GM18951 (cell line): Measurements from ENCODE around the gene LRRC28.

ENCODE experiments used
- POLR2A ChIP-seq: IDR thresholded peaks from 4 replicates; pipeline ENCODE4 v1.6.1; 2011; ENCODE audit warnings: mild to moderate bottlenecking; ENCODE audit not compliant: insufficient read length, insufficient read depth; ENCODE audit errors: extremely low read depth
- in situ Hi-C: fragments of 300-500 bp; cut with MboI; formaldehyde crosslinking; loops from one replicate; pipeline ENCODE4 v1.12.0; 2022; ENCODE audit warnings: low sequenced_read_pairs, mixed read lengths, inconsistent platforms; ENCODE audit not compliant: unreplicated experiment

LRRC28 gene

GRCh38 chr15:99433026-99433756, 181.9 kb downstream of the LRRC28 start:
- no peak for TF ChIP-seq POLR2A
- in situ Hi-C loops, result no loop called here

DNA sequence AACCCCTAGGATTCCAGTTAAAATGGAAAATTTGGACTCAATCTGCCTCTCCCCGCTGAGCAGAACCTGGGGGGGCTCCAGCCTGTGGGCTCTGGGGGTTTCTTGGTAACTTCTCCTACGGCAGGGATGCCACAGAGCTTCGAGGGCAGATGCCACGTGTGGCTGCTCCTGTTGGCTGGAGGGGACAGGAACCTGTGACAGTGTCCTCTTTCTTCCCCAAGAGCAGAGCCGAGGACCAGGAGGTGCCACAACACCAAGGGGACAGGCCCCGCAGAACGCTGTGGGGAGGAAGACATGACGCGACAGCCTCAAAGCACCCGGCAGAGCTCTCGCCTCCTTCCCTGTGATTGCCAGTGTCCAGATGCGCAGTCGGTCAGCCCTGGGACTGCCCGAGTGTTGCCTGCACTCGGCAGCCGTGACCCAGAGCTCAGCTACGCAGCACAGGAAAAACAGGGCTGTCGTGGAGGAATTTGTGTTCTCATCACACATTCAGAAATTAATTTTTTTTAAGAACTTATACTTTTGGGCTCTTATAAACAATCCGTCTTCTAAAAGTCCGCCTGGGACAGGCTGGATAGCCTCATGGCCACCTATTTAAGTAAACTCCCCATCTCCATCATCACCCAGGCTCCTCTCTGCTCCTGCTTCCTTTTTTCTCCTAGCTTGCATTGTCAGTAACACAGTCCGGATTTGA, 182.6 kb downstream of the LRRC28 start:
- in situ Hi-C loops, result no loop called here
- TF ChIP-seq POLR2A, result no peak

- in situ Hi-C loops, result no loop called here
Measured at GRCh38 chr15:99434506-99435112, 183.3 kb downstream of the LRRC28 start.

GRCh38 chr15:99435113-99435695, 183.9 kb downstream of the LRRC28 start:
- in situ Hi-C loops, result no loop called here

More at GRCh38 chr15:99434506-99435112, 183.3 kb downstream of the LRRC28 start:
- no peak for TF ChIP-seq POLR2A

GRCh38 chr15:99435877-99436541, 184.7 kb downstream of the LRRC28 start:
- in situ Hi-C loops, result no loop called here
- TF ChIP-seq POLR2A, result no peak

More at GRCh38 chr15:99435113-99435695, 183.9 kb downstream of the LRRC28 start:
- no peak for TF ChIP-seq POLR2A

- TF ChIP-seq POLR2A, result no peak
- in situ Hi-C loops, result no loop called here
Measured at GRCh38 chr15:99436542-99437314, 185.4 kb downstream of the LRRC28 start.

DNA sequence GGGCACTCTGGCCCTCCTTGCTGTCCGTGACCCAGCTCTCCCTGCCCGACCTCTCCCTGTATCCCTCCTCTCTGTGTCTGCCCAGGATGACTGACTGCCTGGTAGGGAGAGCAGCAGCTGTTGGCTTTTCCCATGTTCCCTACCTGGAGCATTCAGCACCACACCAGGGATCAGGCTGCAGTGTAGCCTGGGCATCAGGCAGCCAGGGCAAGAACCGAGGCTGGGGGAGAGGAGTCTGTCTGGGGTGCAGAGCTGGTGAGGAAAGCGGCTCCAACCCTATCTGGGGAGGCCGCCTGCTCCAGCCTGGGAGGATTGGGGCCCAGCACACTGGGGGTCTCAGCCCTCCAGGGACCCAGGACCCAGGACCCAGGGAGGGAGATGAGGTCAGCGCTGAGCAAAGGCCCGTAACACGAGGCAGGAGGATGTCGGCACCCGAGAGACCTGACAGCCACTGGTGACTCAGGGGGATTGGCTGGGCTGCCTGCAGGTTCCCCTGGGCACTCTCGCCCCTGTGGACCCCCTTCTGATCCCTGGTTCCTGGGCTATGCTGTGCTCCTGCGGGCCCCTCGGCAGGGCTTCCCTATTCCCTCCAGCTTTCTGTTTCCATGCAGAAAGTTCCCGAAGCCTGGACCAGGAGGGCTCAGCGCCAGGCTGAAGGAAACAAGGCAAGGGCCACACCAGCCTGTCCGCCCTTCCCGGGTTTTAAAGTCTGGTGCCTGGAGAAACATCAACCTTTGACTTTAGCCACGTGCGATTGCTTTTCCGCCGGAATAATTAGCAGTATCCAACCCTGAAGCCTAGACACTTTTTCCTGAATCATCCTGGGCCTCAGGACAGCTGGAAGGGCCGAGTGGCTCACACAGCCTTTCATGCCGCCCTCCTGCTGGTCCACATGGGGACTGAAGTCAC, 186.3 kb downstream of the LRRC28 start:
- TF ChIP-seq POLR2A, result no peak
- in situ Hi-C loops, result no loop called here

DNA sequence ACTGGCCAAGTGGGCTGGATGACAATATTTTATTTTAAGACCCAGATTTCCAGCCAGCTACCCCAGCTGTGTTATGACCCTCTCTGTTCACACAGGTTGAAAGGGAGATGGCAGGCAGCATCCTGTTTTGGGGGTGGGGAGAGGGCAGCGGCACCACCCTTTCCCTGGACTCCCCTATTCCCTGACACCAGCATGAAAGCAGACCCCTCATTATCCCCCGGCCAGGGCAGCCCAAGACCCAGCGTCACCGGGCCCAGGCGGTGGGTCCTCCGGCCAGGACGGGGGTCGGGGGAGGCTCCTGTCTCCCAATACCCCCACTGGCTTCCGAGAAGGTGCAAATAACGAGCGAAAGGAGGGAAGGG, 186.9 kb downstream of the LRRC28 start:
- in situ Hi-C loops, result no loop called here

GRCh38 chr15:99438691-99439523, 187.6 kb downstream of the LRRC28 start:
- in situ Hi-C loops, result no loop called here
- TF ChIP-seq POLR2A, result no peak

More for the DNA sequence above, 186.9 kb downstream of the LRRC28 start:
- TF ChIP-seq POLR2A, result no peak

- in situ Hi-C loops, result no loop called here
- TF ChIP-seq POLR2A, result no peak
Measured at GRCh38 chr15:99439524-99439835, 188.2 kb downstream of the LRRC28 start.

GRCh38 chr15:99440029-99440428, 188.7 kb downstream of the LRRC28 start:
- no peak for TF ChIP-seq POLR2A
- in situ Hi-C loops, result no loop called here
